Caco-2 (cell line): ENCODE results near the gene SP6. TPM values are rescaled to one million over a fixed set of nuclear protein-coding genes. Genes with fewer than 3 reads are reported as not detected.

Experiments used
- BruUV-seq: library from RNA; stranded (reverse); fragments of 400-500 nt; replicated peaks from 2 replicates; lab custom pipeline; 2021; lab: Mats Ljungman, UMichigan
- CTCF ChIA-PET: fragments of 300-600 bp; sonication (Branson Sonifier 250); formaldehyde crosslinking; loops from one replicate; lab custom pipeline; 2022; ENCODE audit warnings: antibody characterized with exemption; lab: Charles Lee
- POLR2A ChIA-PET: fragments of 300-600 bp; sonication (Branson Sonifier 250); formaldehyde crosslinking; loops from one replicate; lab custom pipeline; 2022; ENCODE audit warnings: antibody characterized with exemption; lab: Charles Lee
- DNase-seq, 2 experiments: peaks; one replicate each; pipeline versions ENCODE4 v3.0.0 to v3.0.0-alpha.2; 2020 to 2022
- H3K27me3 ChIP-seq: replicated peaks from 2 replicates; pipeline ENCODE4 v1.6.0; 2011; ENCODE audit warnings: low read length; ENCODE audit not compliant: control insufficient read depth, insufficient read depth
- H3K36me3 ChIP-seq: 2 replicates; pipeline ENCODE4 v1.5.1; 2011; ENCODE audit warnings: low read length; ENCODE audit not compliant: control insufficient read depth, insufficient read depth
- H3K4me1 ChIP-seq: fragments of 250-450 bp; sonication (Bioruptor Pico); 2 replicates; pipeline ENCODE4 v1.5.1; 2020; ENCODE audit warnings: mild to moderate bottlenecking
- H3K4me3 ChIP-seq: 2 replicates; pipeline ENCODE4 v1.5.1; 2011; ENCODE audit warnings: low read depth, mild to moderate bottlenecking, control low read depth, low read length
- H3K9me3 ChIP-seq: fragments of 250-450 bp; sonication (Bioruptor Pico); 2 replicates; pipeline ENCODE4 v1.5.1; 2020; ENCODE audit warnings: mild to moderate bottlenecking, moderate library complexity
- H3K27ac Mint-ChIP-seq: one replicate; pipeline ENCODE4 v1.8.0; 2022; ENCODE audit warnings: mixed read lengths; ENCODE audit not compliant: unreplicated experiment
- H3K27me3 Mint-ChIP-seq: one replicate; pipeline ENCODE4 v1.8.0; 2022; ENCODE audit warnings: mixed read lengths; ENCODE audit not compliant: insufficient read depth, unreplicated experiment
- H3K36me3 Mint-ChIP-seq: one replicate; pipeline ENCODE4 v1.8.0; 2022; ENCODE audit warnings: mild to moderate bottlenecking, mixed read lengths; ENCODE audit not compliant: insufficient read depth, unreplicated experiment
- H3K4me1 Mint-ChIP-seq: one replicate; pipeline ENCODE4 v1.8.0; 2022; ENCODE audit warnings: low read depth, mixed read lengths; ENCODE audit not compliant: unreplicated experiment
- H3K4me3 Mint-ChIP-seq: one replicate; pipeline ENCODE4 v1.8.0; 2022; ENCODE audit warnings: mild to moderate bottlenecking, moderate library complexity, mixed read lengths; ENCODE audit not compliant: unreplicated experiment
- H3K9me3 Mint-ChIP-seq: one replicate; pipeline ENCODE4 v1.8.0; 2022; ENCODE audit warnings: mixed read lengths; ENCODE audit not compliant: unreplicated experiment
- intact Hi-C: fragments of 100-400 bp; cut with micrococcal nuclease; formaldehyde crosslinking; loops from one replicate; pipeline ENCODE4 v1.10.0; 2022; ENCODE audit not compliant: unreplicated experiment
- total RNA-seq: library from RNA; stranded (reverse); gene quantifications from 2 replicates; pipeline ENCODE4 v1.2.3, GENCODE V29; 2022
- TF ChIP-seq, protein P1 (sequence below), 2 experiments: fragments of 200-600 bp in 1 of 2; IDR thresholded peaks; 1 replicate in 1 of 2; 2 replicates in 1 of 2; pipeline versions ENCODE4 v1.5.1 to v1.8.0; 2011 to 2022; ENCODE audit warnings: antibody characterized with exemption in 1 of 2, control low read depth in 1 of 2, inconsistent platforms in 1 of 2, low read depth in 1 of 2, low read length in 1 of 2, mild to moderate bottlenecking in 1 of 2, moderate library complexity in 1 of 2; ENCODE audit not compliant: insufficient read depth in 1 of 2, severe bottlenecking in 1 of 2, unreplicated experiment in 1 of 2

Gene SP6
- total RNA-seq, 1 experiment from 2014 or later: 25.0 TPM

DNA sequence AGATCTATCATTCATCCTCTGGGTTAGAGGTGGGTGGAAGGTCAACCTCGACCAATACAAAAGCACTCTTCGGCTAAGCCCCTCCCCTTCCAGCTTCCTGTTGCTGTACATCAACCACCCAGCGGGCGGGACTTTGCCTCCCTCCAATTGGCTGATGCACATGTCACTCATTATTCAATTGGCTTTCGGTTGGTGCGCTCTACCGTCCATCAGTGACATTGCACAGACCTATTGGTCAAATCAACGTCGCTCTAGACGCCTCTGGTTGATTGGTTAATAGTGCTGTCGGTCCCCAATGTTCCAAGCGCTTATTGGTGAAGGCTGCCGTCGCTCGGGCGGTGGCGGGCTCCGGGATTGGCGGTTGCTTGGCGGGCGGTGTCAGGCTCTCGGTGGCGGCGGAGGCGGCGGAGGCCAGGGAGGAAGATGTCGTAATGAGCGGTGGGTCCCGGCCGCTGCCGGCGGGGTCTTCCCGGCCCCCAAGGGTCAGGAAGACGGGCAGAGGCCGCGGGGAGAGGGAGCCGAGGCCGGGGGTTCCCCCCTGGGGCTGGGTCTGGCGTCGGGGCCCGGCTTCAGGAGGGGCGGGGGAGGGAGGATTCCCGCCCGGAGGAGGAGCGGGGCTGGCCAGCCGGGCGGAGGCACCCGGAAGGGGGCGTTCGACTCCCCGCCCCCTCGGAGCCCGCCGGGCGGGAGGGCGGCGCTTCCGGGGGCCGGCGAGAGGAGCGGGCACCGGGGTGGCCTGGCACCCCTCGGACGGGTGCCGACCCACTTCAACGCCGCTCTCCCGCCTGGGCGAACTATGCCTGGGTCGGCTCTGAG lies 45.1 kb upstream of the SP6 start, which contains the start of gene SP2:
Gene SP2 (plus strand): TSS at position 381 of the 816 bp plus-strand sequence. CDS start 51 bp downstream, at position 432.
- BruUV-seq: no TSS peak
- H3K9me3 ChIP-seq: no peaks in the 10 kb centered on the region
- Mint-ChIP-seq H3K27me3 (peaks cover 2% of the 10 kb centered on the region), H3K36me3 (peaks cover 20% of the 10 kb centered on the region), H3K9me3 (no peaks in the 10 kb centered on the region), H3K27ac (peak within 1 kb of the TSS; percentile 91), H3K4me3 (peak within 1 kb of the TSS; percentile 75), H3K4me1 (peaks cover 23% of the 10 kb centered on the region)
- H3K4me1 ChIP-seq: peaks cover 10% of the 10 kb centered on the region
- intact Hi-C loops: loop anchor here (1.0 kb wide), 6 partner anchors 45 to 122 kb away; partner anchors contain the start of genes PNPO and SCRN2
- 0 out of 2 replicates have a peak, but pooled peaks cover 4% of the 10 kb centered on the region for H3K36me3 ChIP-seq
- DNase-seq: peak; percentile 100
- TF ChIP-seq, protein P1, sequence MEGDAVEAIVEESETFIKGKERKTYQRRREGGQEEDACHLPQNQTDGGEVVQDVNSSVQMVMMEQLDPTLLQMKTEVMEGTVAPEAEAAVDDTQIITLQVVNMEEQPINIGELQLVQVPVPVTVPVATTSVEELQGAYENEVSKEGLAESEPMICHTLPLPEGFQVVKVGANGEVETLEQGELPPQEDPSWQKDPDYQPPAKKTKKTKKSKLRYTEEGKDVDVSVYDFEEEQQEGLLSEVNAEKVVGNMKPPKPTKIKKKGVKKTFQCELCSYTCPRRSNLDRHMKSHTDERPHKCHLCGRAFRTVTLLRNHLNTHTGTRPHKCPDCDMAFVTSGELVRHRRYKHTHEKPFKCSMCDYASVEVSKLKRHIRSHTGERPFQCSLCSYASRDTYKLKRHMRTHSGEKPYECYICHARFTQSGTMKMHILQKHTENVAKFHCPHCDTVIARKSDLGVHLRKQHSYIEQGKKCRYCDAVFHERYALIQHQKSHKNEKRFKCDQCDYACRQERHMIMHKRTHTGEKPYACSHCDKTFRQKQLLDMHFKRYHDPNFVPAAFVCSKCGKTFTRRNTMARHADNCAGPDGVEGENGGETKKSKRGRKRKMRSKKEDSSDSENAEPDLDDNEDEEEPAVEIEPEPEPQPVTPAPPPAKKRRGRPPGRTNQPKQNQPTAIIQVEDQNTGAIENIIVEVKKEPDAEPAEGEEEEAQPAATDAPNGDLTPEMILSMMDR (IDR thresholded peaks at IDR 0.05; ENCODE audit: insufficient read depth in 1 of 2, low read depth in 1 of 2, low read length in 1 of 2, severe bottlenecking in 1 of 2, unreplicated experiment in 1 of 2): peak; percentile 22 to 39
- CTCF ChIA-PET: interaction anchor here (0.7 to 15.7 kb wide), 22 partner anchors 11 to 172 kb away, joined by 3 to 904 read pairs (median 4); partner anchors contain the start of genes CDK5RAP3, LRRC46, MRPL10 and NFE2L1
- POLR2A ChIA-PET: interaction anchor here (0.5 to 2.9 kb wide), 30 partner anchors 10 to 956 kb away, joined by 3 to 56 read pairs (median 5); partner anchors contain the start of genes CDK5RAP3, KPNB1, LRRC46 and MRPL10
- H3K4me3 ChIP-seq: peak within 1 kb of the TSS; percentile 60
- no peaks in the 10 kb centered on the region for H3K27me3 ChIP-seq

GRCh38 chr17:47895347-47895855 lies 44.4 kb upstream of the SP6 start:
- Mint-ChIP-seq H3K4me1 (peaks cover 23% of the 10 kb centered on the region), H3K9me3 (no peaks in the 10 kb centered on the region), H3K36me3 (peaks cover 20% of the 10 kb centered on the region), H3K4me3 (peak overlapping the region; percentile 75), H3K27ac (peak overlapping the region; percentile 91), H3K27me3 (peaks cover 2% of the 10 kb centered on the region)
- peaks cover 10% of the 10 kb centered on the region for H3K4me1 ChIP-seq
- POLR2A ChIA-PET: interaction anchor here (0.6 to 2.9 kb wide), 29 partner anchors 9 to 957 kb away, joined by 3 to 56 read pairs (median 5); partner anchors contain the start of genes CDK5RAP3, KPNB1, LRRC46 and MRPL10
- BruUV-seq: TSS peak; percentile 79
- peak overlapping the region; percentile 60 for H3K4me3 ChIP-seq
- H3K36me3 ChIP-seq: 0 out of 2 replicates have a peak, but pooled peaks cover 4% of the 10 kb centered on the region
- no peak for DNase-seq
- TF ChIP-seq, protein P1 (IDR thresholded peaks at IDR 0.05; ENCODE audit: insufficient read depth in 1 of 2, low read depth in 1 of 2, low read length in 1 of 2, severe bottlenecking in 1 of 2, unreplicated experiment in 1 of 2): no peak
- H3K9me3 ChIP-seq: no peaks in the 10 kb centered on the region
- no peaks in the 10 kb centered on the region for H3K27me3 ChIP-seq
- CTCF ChIA-PET: interaction anchor here (0.6 to 15.7 kb wide), 19 partner anchors 10 to 173 kb away, joined by 3 to 904 read pairs (median 10); partner anchors contain the start of genes CDK5RAP3, LRRC46, MRPL10 and NFE2L1
- intact Hi-C loops: loop anchor here (1.0 kb wide), 6 partner anchors 46 to 123 kb away; partner anchors contain the start of genes PNPO and SCRN2
